HepG2 (cell line): ENCODE data around the gene TUBB2B. TPM values are rescaled to one million over a fixed set of nuclear protein-coding genes. Genes with fewer than 3 reads are reported as not detected.

Source experiments
- ZBTB40 ChIP-seq, 2 experiments: fragments of 450-650 bp in 1 of 2; sonication (generic) in 1 of 2; formaldehyde crosslinking in 1 of 2; IDR thresholded peaks; 2 replicates each; pipeline versions ENCODE4 v1.6.1 to v1.8.0; 2016 to 2022; ENCODE audit warnings: antibody characterized with exemption in 1 of 2, mild to moderate bottlenecking in 1 of 2, missing genetic modification reagents in 1 of 2
- ZNF10 ChIP-seq: sonication (generic); formaldehyde crosslinking; IDR thresholded peaks from 2 replicates; pipeline ENCODE4 v1.4.0; 2020; ENCODE audit warnings: mild to moderate bottlenecking, low read depth, missing genetic modification reagents, borderline replicate concordance
- ZNF598 ChIP-seq: sonication (generic); formaldehyde crosslinking; IDR thresholded peaks from 2 replicates; pipeline ENCODE4 v1.5.1; 2020; ENCODE audit warnings: mild to moderate bottlenecking, missing genetic modification reagents, borderline replicate concordance
- polyA plus RNA-seq, 8 experiments: library from polyadenylated mRNA; depleted of rRNA in 3 of 8; stranded (reverse) in 7 of 8; unstranded in 1 of 8; fragments of >200 nt; fragmentation: Illumina TruSeq in 4 of 8; extraction: Trizol in 4 of 8; gene quantifications; 2 replicates each; pipeline versions ENCODE4 v1.2.1 to v1.2.3, GENCODE V29; 2011 to 2016; ENCODE audit warnings: low read depth in 4 of 8, missing spikeins in 1 of 8, mixed read lengths in 1 of 8; ENCODE audit not compliant: insufficient read depth in 1 of 8
- total RNA-seq, 5 experiments: library from RNA; depleted of rRNA; stranded (reverse); fragments of >200 nt; fragmentation: Illumina TruSeq; extraction: Trizol; gene quantifications; 2 replicates each; pipeline ENCODE4 v1.2.3, GENCODE V29; 2016; ENCODE audit warnings: low read depth in 1 of 5

The TUBB2B gene
- total and polyA plus RNA-seq, 2 of the 13 experiments (the other 11 are each of a cell fraction or from before 2014, with no cell fraction given), result 10.3 to 23.6 TPM

GRCh38 chr6:3235486-3235885 is 8.0 kb upstream of the TUBB2B start (continued):
- no peak for TF ChIP-seq ZBTB40 (IDR thresholded peaks at IDR 0.05)
- no peak for TF ChIP-seq ZBTB40 (CRISPR knock-in tag; IDR thresholded peaks at IDR 0.05)
- TF ChIP-seq ZNF598 (CRISPR knock-in tag), result no peak
- TF ChIP-seq ZNF10 (CRISPR knock-in tag), result no peak
